GM12872 (cell line): ENCODE results near the gene CNKSR3.

Experiments used
- CTCF ChIP-seq: IDR thresholded peaks from 3 replicates; pipeline ENCODE4 v1.5.1; 2011; ENCODE audit warnings: low read depth, mild to moderate bottlenecking, low read length, moderate library complexity; ENCODE audit not compliant: insufficient read depth

Gene CNKSR3

DNA sequence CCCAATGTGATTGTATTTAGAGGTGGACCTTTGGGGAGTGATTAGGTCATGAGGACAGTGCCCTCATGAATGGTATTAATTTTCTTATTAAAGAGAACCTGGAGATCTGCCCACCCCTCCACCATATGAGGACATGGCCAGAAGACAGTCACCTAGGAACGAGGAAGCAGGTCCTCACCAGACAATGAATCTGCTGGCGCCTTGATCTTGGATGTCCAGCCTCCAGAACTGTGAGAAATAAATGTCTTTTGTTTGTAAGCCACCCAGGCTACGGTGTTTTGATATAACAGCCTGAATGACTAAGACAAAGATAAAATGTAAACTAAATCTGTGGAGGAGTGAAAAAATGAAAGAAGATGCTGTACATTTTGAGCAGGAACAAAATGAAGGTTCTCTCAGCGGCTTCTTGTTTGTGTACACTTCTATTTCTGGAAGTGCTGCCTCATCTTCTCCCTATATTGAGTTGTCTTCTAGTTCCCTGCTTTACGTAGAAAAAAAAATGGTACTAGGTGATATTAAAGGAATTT lies 152.4 kb downstream of the CNKSR3 start:
- TF ChIP-seq CTCF = no peak

DNA sequence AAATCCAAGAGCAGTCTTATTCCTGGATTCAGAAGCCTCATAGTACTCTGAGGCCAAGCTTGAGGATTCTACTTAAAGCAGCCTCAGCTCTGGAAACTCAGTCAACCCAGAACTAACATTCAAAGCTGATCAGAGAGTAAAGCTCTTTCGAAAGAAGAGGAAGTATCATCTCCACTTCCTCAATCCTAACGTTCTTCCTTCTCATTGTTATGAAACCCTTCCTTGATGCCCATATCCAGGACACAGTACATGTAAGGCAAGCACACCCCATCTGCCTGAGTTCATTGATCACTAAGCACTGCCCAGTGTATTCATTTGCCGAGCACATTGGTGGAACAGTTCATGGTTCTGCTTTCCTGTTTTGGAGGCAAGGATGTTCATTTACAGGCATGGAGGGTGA lies 153.8 kb downstream of the CNKSR3 start, which contains the start of gene IPCEF1:
Gene IPCEF1, minus strand, starts transcription at position 114 of the 400 bp plus-strand sequence. CDS start 90,856 bp downstream, outside the sequence.
- TF ChIP-seq CTCF = no peak

DNA sequence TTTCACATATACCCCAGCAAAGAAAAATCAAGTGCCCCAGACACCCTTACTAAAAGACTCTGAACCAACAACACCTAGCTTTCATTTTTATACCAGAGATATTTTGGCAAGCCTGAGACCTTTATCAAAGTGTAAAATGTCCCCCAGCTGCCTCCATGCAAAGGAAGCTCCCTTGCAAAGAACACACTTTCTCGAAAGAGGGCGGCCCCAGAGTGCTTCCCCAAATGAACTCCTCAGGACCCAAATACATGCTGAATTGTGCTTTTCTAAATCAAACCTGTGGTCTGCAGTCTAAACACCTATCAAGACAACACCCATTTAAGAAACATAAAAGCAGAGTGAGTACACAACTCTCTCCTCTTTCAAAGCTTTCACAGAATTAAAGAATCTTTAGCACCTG lies 154.4 kb downstream of the CNKSR3 start:
- TF ChIP-seq CTCF = no peak

- no peak for TF ChIP-seq CTCF
Measured at GRCh38 chr6:154354265-154354777, 156.2 kb downstream of the CNKSR3 start.

DNA sequence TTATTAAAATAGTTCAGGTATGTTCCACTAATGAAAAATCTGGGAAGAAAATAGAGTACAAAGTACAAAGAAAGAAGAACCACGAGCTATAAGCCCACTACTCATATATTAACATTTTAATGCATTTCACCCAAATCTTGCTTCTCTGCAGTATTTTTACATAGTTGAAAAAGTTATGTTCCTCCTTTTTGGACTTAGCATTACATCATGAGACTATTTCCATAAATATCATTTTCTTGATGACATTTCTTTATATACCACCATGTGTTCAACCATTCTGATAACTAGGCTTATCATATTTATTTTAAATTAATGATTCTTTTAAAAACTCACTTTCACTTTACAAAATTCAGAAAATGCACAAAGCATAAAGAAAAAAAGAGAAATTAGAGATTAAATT lies 156.9 kb downstream of the CNKSR3 start:
- no peak for TF ChIP-seq CTCF

DNA sequence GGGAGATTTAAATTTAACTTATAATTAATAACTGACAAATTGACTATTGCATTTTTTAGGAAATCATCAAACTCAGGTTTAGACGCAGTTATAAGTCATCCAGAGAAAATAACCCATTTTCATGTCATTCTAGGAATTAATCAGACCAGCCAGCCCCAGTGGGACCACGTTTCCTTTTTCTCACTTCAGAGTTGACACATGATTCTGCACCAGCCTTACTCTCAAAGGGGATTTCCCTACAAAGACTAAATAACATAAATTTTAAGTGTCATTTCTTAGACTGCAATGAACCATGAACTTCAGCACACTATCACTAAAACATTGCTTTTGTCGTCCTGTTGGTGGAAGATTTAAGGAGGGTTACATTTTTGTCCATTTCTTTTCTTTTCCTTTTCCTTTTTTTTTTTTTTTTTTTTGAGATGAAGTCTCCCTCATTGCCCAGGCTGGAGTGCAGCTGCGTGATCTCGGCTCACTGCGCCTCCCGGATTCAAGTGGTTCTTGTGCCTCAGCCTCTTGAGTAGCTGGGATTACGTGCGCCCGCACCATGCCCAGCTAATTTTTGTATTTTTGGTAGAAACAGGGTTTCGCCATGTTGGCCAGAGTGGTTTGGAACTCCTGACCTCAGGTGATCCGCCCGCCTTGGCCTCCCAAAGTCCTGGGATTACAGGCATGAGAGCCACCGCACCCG lies 157.4 kb downstream of the CNKSR3 start:
- no peak for TF ChIP-seq CTCF

GRCh38 chr6:154350293-154350692 lies 160.2 kb downstream of the CNKSR3 start:
- no peak for TF ChIP-seq CTCF
